Suppressor macrophage (primary cell): ENCODE data around the gene MORC1.

Source experiments
- DNase-seq, 4 experiments: peaks; one replicate each; pipeline ENCODE4 v3.0.0-alpha.2; 2020 to 2022

MORC1 gene

GRCh38 chr3:109025896-109026295 lies 92.0 kb downstream of the MORC1 start:
- no peak for DNase-seq

GRCh38 chr3:109023656-109024254 lies 94.2 kb downstream of the MORC1 start:
- peak; percentile 59 to 76 (median 62) for DNase-seq

DNA sequence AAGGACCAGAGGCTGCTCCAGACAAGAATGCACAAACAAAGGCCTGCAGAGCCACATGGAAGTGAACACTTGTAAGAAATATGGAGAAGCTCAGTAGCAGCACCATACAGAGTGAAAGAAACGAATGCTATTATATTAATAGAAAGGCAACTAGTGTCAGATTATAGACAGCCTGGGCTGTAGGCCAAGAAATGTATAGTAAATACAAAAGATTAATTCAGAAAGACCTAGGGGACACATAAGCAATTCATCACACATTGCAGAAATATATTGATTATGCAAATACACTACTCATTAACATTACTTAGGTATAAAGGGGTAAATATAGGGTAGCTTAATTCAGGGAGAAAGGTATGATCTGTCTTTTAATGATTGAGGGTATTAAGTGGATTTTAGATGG lies 94.8 kb downstream of the MORC1 start:
- no peak for DNase-seq

DNA sequence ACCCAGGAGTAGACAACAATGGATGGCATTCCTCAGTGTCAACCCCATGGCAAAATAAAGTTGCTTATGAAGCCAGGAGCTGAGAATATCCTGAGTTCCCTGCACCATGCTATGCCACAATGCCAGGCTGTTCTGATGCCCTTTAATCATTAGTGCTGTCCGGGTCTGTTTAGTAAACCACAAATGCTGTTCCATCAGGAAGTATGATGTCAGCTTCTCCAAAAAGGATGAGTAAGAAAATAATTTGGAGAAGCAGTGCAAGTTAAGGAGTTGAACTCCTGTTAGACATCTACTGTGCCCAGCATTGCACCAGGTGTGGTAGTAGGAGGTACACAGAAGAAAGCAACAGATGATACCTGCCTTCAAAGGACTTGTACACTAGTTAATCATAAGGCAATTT lies 96.4 kb downstream of the MORC1 start:
- peak; percentile 4 to 57 (median 38) for DNase-seq

DNA sequence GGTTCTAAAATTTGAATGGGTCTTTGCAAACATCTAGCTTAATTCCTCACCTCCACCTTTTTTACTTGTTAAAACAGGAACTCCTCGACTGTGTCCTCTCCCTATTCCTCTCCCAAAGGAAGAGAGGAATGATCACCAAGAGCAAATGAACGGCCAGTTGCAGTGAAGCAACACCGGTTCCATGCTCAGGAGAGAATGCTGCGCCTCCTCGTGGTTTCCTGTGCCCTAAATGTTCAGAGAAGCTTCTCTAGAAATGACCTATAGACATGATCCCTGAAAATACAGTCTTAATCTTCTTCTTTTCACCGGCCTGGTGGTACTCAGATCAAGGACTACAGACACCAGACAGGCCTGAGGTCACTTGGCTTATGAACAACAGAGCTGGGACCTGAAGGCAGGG lies 99.1 kb downstream of the MORC1 start:
- DNase-seq: peak in 1 of 4 experiments; percentile 14

- no peak for DNase-seq
Measured at GRCh38 chr3:109005443-109005842, 112.5 kb downstream of the MORC1 start.

DNA sequence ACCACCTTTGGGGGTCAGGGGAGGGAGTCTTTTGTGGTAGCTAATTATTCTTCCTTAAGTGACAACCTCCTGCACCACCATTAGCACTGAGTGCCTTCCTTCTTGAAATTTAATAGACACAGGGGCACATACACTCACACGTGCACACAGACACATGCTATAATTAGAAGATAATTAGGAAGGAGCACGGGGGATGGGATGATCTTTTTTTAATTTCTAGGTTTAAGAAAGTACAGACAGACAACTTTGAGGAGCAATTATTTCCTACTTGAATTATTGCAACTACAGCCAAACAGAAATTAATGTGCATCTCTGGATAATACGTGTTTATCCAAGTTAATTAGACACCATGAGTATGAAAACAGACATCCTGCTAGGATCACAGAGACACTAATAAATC lies 119.5 kb downstream of the MORC1 start:
- DNase-seq: no peak

GRCh38 chr3:108985844-108986243 lies 132.1 kb downstream of the MORC1 start:
- no peak for DNase-seq

DNA sequence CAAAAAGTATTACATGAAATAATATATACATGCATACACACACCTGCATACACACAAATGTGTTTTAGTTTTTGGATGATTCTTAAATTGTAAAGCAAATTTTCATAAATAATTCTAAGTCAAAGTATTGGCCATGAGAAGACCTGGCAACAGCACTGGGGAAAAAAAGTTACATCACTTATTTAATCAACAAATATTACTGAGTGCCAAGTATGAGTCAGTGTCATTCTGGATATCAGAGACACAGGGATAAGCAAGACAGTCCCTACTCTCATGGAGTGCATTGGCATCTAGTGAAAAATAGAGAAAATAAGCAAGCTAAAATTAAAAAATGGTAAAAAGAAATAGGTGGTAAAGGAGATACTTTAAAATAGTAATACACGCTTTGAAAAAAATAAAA lies 134.9 kb downstream of the MORC1 start:
- no peak for DNase-seq

DNA sequence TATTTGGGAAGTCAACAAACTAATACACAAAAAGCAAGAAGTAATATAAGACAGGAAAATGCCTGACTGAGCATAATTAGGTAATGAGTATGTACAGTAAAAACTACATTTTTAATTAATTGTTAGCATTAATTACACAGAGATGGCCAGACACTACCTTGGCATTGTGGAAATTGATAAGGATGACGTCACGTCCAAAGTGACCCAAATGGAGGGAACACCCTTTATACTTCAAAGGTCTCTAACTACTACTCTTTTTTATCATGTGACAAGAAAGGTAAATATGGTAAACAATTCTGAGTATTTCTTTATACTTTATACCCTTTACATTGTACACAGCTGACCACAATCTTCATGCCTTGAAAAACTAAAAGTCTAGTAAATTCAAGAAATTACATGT lies 141.9 kb downstream of the MORC1 start:
- DNase-seq: no peak

DNA sequence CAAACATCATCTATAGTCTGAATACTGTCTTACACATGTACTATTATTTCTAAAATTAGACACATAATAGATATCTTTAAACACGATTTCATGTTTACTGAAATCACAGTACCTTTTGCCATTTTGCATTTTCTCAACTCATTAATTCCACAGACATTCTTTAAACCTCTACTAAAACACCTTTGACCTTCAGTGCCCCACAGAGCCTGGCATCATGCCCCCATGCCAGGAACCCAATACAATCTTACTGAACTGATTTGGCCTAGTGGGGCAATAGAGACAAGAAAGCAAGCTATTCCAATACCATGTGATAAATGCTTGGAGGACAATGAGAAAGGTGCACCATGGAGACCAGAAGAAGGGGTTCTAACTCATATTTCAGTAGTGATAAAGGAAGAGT lies 144.9 kb downstream of the MORC1 start:
- no peak for DNase-seq

DNA sequence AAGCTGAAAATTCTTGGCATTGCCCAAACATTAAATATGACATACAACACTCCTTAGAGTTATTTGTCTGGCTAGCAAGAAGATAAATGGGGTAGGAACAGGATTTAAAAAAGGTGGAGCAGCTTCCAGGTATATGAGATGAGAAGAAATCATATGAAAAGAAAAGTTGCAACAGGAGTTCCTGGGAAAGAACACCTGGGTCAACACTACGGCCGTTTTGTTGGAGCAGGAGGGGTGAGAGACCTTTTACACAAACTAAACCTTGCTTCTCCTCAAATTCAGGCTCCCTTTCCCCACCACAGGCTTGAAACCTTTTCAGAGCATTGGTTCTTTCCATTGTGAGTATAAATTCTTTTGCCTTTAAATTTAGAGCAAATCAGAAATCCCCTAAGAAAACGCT lies 145.5 kb downstream of the MORC1 start:
- DNase-seq: no peak

DNA sequence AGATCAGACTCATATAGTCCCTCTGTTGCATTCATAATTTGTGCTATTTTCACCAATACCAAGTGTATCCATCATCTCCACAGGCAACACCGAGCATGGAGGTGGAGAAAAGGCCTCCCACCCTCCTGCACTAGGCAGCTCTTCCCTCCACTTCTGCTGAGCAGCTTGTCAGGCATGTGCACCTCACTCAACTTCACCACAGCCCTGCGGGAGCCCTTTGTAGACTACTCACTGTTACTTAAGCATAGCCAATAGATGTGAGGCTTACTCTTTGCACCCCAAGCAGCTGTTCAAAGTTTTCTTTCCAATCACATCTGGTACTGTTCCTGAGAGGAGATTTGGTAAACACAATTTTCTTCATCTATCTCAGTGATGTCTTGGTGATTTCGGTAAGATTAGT lies 147.4 kb downstream of the MORC1 start:
- no peak for DNase-seq

- DNase-seq: no peak
Measured at GRCh38 chr3:108966773-108967172, 151.2 kb downstream of the MORC1 start.

GRCh38 chr3:108959017-108959416 lies 158.9 kb downstream of the MORC1 start:
- DNase-seq: no peak

- DNase-seq: no peak
Measured at GRCh38 chr3:108953700-108954099, 164.2 kb downstream of the MORC1 start, which contains the start of gene GUCA1C. Gene GUCA1C (minus strand): TSS chr3:108953879. CDS start chr3:108953762, 117 bp downstream.

- no peak for DNase-seq
Measured at GRCh38 chr3:108953210-108953609, 164.7 kb downstream of the MORC1 start.

- DNase-seq: no peak
Measured at GRCh38 chr3:108951820-108952501, 166.0 kb downstream of the MORC1 start.

- no peak for DNase-seq
Measured at GRCh38 chr3:108947855-108948254, 170.1 kb downstream of the MORC1 start.

DNA sequence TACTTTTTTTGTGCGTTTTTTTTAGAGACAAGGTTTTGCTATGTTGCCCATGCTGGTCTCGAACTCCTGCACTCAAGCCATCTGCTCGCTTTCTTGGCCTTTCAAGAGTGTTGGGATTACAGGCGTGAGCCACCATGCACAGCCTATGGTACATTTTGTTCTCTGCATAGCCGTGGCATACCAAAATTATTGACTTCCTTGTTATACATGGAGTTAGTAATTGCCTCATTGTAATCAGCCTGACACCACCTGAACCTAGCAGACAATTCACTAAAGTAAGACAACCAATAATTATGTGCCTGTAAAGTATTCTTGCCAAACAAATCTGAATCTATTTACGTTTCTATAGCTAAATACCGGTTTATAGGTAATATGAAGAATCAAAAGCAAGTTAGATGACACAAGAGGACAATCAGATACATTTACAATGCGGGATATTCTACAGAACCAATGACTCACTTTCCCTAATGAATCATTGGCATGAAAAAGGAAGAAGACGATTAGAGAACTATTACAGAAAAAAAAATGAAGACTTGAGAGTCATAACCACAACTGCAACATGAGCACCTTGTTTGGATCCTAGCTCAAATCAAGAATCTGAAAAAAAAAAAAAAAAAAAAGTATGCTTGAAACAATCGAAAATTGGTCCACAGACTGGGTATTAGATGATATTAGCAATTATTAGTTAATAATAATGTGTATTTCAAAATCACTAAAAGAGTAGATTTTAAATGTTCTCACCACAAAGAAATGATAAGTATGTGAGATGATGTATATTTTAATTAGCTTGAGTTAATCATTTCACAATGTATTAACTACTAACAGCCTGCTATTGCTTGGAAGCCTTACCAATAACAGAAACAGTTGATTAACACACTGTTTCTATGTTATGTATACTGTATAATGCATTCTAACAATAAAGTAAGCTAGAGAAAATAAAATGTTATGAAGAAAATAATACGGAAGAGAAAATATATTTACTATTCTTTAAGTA lies 171.3 kb downstream of the MORC1 start:
- DNase-seq: no peak

- DNase-seq: no peak
Measured at GRCh38 chr3:108940568-108941263, 177.2 kb downstream of the MORC1 start.

DNA sequence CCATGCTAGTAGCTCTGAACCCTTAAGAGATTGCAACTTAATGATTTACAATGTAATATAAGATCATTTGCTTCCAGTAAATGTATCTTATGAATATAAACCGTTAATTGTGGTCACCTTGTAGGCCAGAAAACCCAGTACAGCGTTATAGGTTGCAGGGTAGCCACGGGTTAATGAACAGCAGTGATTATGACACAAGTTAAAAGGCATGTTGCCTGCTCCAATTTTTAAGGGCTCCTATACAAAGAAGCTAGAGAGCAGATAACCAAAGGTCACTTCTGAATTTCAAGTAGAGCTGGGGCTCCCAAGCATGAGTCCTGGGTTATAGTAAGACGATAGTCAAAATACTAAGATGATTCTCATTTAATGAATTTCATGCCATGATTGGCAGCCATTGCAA lies 177.8 kb downstream of the MORC1 start:
- no peak for DNase-seq
